CD14-positive monocyte (primary cell): ENCODE data around the gene ZBTB17. TPM values are rescaled to one million over a fixed set of nuclear protein-coding genes. Genes with fewer than 3 reads are reported as not detected.
A peak's percentile ranks its signal among the peaks of the same experiment; 100 is the strongest.

Experiments used
- DNase-seq, 3 donors: peaks; one replicate each; pipeline ENCODE4 v3.0.0-alpha.2; 2011 to 2022
- H2AFZ ChIP-seq: 2 replicates; pipeline ENCODE4 v1.6.0; 2012; ENCODE audit warnings: mild to moderate bottlenecking, low read depth, low read length, inconsistent platforms; ENCODE audit not compliant: insufficient read depth, poor library complexity, severe bottlenecking
- H3K27ac ChIP-seq, 2 donors: 1 replicate in 1 of 2; 2 replicates in 1 of 2; pipeline ENCODE4 v1.5.1; 2012 to 2013; ENCODE audit warnings: low read length in 2 of 2, control low read depth in 1 of 2, inconsistent platforms in 1 of 2, low read depth in 1 of 2, mild to moderate bottlenecking in 1 of 2
- H3K27me3 ChIP-seq, 2 donors: one replicate each; pipeline versions ENCODE4 v1.6.0 to v1.6.1; 2011 to 2013; ENCODE audit warnings: low read length in 2 of 2; ENCODE audit not compliant: control insufficient read depth in 2 of 2, insufficient read depth in 2 of 2
- H3K36me3 ChIP-seq, 2 donors: replicated peaks in 1 of 2; 1 replicate in 1 of 2; 2 replicates in 1 of 2; pipeline versions ENCODE4 v1.5.1 to v1.6.1; 2012 to 2013; ENCODE audit warnings: low read length in 2 of 2, control low read depth in 1 of 2, inconsistent platforms in 1 of 2, mild to moderate bottlenecking in 1 of 2; ENCODE audit not compliant: insufficient read depth in 2 of 2, control insufficient read depth in 1 of 2
- H3K4me1 ChIP-seq, 2 donors: 1 replicate in 1 of 2; 2 replicates in 1 of 2; pipeline versions ENCODE4 v1.5.1 to v1.6.1; 2012 to 2013; ENCODE audit warnings: low read length in 2 of 2, control low read depth in 1 of 2, inconsistent platforms in 1 of 2, mild to moderate bottlenecking in 1 of 2, moderate library complexity in 1 of 2; ENCODE audit not compliant: insufficient read depth in 2 of 2, control insufficient read depth in 1 of 2
- H3K4me2 ChIP-seq: replicated peaks from 2 replicates; pipeline ENCODE3; 2012; ENCODE audit warnings: low read length, moderate library complexity, mild to moderate bottlenecking; ENCODE audit not compliant: poor library complexity, severe bottlenecking; ENCODE audit errors: extremely low read depth
- H3K4me3 ChIP-seq, 3 experiments: fragments of 200-600 bp in 1 of 3; sonication (generic) in 1 of 3; replicated peaks in 1 of 3; 1 replicate in 2 of 3; 2 replicates in 1 of 3; pipeline ENCODE4 v1.5.1; 2011 to 2013; ENCODE audit warnings: low read length in 3 of 3, mild to moderate bottlenecking in 3 of 3, control low read depth in 2 of 3, low read depth in 2 of 3, inconsistent platforms in 1 of 3, moderate library complexity in 1 of 3
- H3K79me2 ChIP-seq: 2 replicates; pipeline ENCODE4 v1.6.0; 2012; ENCODE audit warnings: mild to moderate bottlenecking, control low read depth, inconsistent platforms, low read length, moderate library complexity; ENCODE audit not compliant: insufficient read depth
- H3K9ac ChIP-seq: 2 replicates; pipeline ENCODE4 v1.6.0; 2017; ENCODE audit warnings: low read length, mild to moderate bottlenecking; ENCODE audit not compliant: insufficient read depth, poor library complexity, severe bottlenecking
- H3K9me3 ChIP-seq, 2 donors: replicated peaks in 1 of 2; 1 replicate in 1 of 2; 2 replicates in 1 of 2; pipeline versions ENCODE4 v1.5.1 to v1.6.1; 2012 to 2013; ENCODE audit warnings: low read length in 2 of 2, control low read depth in 1 of 2; ENCODE audit not compliant: control insufficient read depth in 1 of 2, insufficient read depth in 1 of 2
- H4K20me1 ChIP-seq: 2 replicates; pipeline ENCODE4 v1.6.0; 2012; ENCODE audit warnings: mild to moderate bottlenecking, low read length, control low read depth, moderate library complexity; ENCODE audit not compliant: insufficient read depth
- H3K27ac Mint-ChIP-seq, 7 donors: one replicate each; pipeline ENCODE4 v1.8.0; 2020; ENCODE audit warnings: mild to moderate bottlenecking in 7 of 7, mixed read lengths in 7 of 7, moderate library complexity in 6 of 7, inconsistent platforms in 2 of 7
- H3K27me3 Mint-ChIP-seq, 3 donors: one replicate each; pipeline ENCODE4 v1.8.0; 2021 to 2022; ENCODE audit warnings: low read depth in 3 of 3, mild to moderate bottlenecking in 3 of 3, mixed read lengths in 3 of 3, moderate library complexity in 3 of 3, inconsistent platforms in 1 of 3
- H3K36me3 Mint-ChIP-seq, 2 donors: one replicate each; pipeline ENCODE4 v1.8.0; 2020; ENCODE audit warnings: mixed read lengths in 2 of 2, inconsistent platforms in 1 of 2, mild to moderate bottlenecking in 1 of 2
- H3K4me1 Mint-ChIP-seq: one replicate; pipeline ENCODE4 v1.8.0; 2020; ENCODE audit warnings: mild to moderate bottlenecking, mixed read lengths
- H3K4me3 Mint-ChIP-seq, 2 donors: one replicate each; pipeline ENCODE4 v1.8.0; 2020; ENCODE audit warnings: mild to moderate bottlenecking in 2 of 2, mixed read lengths in 2 of 2, moderate library complexity in 1 of 2
- H3K9me3 Mint-ChIP-seq, 7 donors: one replicate each; pipeline ENCODE4 v1.8.0; 2020 to 2022; ENCODE audit warnings: mixed read lengths in 7 of 7, mild to moderate bottlenecking in 6 of 7, moderate library complexity in 6 of 7, inconsistent platforms in 2 of 7
- CTCF ChIP-seq: fragments of 200-600 bp; IDR thresholded peaks from one replicate; pipeline ENCODE4 v1.8.0; 2022; ENCODE audit warnings: antibody characterized with exemption, mild to moderate bottlenecking
- WGBS: methylation state at CpG from one replicate; pipeline ENCODE4 v1.1.5; 2013; ENCODE audit warnings: missing lambda C conversion rate; ENCODE audit not compliant: insufficient coverage; 5-methylcytosine and 5-hydroxymethylcytosine counted together
- intact Hi-C, 2 donors: fragments of 100-400 bp; cut with micrococcal nuclease; formaldehyde crosslinking; loops; one replicate each; pipeline versions ENCODE4 v1.15.0 to v1.15.1; 2023
- polyA plus RNA-seq, 3 donors: library from polyadenylated mRNA; depleted of rRNA in 1 of 3; unstranded in 2 of 3; stranded (reverse) in 1 of 3; fragments of 300-500 nt in 2 of 3; fragments of >200 nt in 1 of 3; fragmentation: Illumina TruSeq in 2 of 3; gene quantifications; 1 replicate in 2 of 3; 2 replicates in 1 of 3; pipeline ENCODE4 v1.2.3, GENCODE V29; 2012 to 2021

ZBTB17 gene
- polyA plus RNA-seq, 3 donors, result 2.8 to 93.3 (median 7.6) TPM

GRCh38 chr1:15973772-15974171 lies 2.1 kb downstream of the ZBTB17 start:
- intact Hi-C loops, result loop anchor here in 1 of 2 donors (2.0 kb wide), 1 partner anchor 25 kb away; no protein-coding TSS in a partner anchor

GRCh38 chr1:15972409-15972808 lies 3.5 kb downstream of the ZBTB17 start:
- Histone ChIP-seq H3K27ac (no peak overlapping the region), H3K4me2 (no peak overlapping the region), H3K36me3 (peaks cover 33 to 53% of the 10 kb centered on the region in 2 donors), H3K9me3 (peaks cover 0 to 4% of the 10 kb centered on the region in 2 donors), H3K4me1 (peaks cover 9 to 11% of the 10 kb centered on the region in 2 donors), H2AFZ (no peak overlapping the region), H3K4me3 (no peak overlapping the region), H3K9ac (no peak overlapping the region), H3K27me3 (no peaks in the 10 kb centered on the region), H4K20me1 (peaks cover 47% of the 10 kb centered on the region), H3K79me2 (peaks cover 76% of the 10 kb centered on the region)
- intact Hi-C loops, result no loop called here
- no peak for TF ChIP-seq CTCF
- Mint-ChIP-seq H3K36me3 (peaks cover 39 to 55% of the 10 kb centered on the region in 2 donors), H3K9me3 (peaks cover 0 to 4% (median 1%) of the 10 kb centered on the region in 7 donors), H3K4me1 (peaks cover 25% of the 10 kb centered on the region), H3K4me3 (no peak overlapping the region), H3K27me3 (no peaks in the 10 kb centered on the region), H3K27ac (no peak overlapping the region)
- DNase-seq, result no peak
- 80% methylated on average over 1 of the region's 1 CpG for WGBS

More at GRCh38 chr1:15973772-15974171, 2.1 kb downstream of the ZBTB17 start:
- Histone ChIP-seq H3K4me1 (peaks cover 9 to 11% of the 10 kb centered on the region in 2 donors), H3K27ac (no peak overlapping the region), H3K36me3 (peaks cover 30 to 39% of the 10 kb centered on the region in 2 donors), H3K27me3 (no peaks in the 10 kb centered on the region), H3K79me2 (peaks cover 63% of the 10 kb centered on the region), H3K9me3 (peaks cover 0 to 4% of the 10 kb centered on the region in 2 donors), H3K9ac (no peak overlapping the region), H2AFZ (no peak overlapping the region), H3K4me3 (no peak overlapping the region), H3K4me2 (no peak overlapping the region), H4K20me1 (peaks cover 36% of the 10 kb centered on the region)
- H3K4me3 Mint-ChIP-seq, result no peak overlapping the region
- DNase-seq, result no peak
- H3K36me3 Mint-ChIP-seq, result peaks cover 30 to 44% of the 10 kb centered on the region in 2 donors
- peak overlapping the region in 1 of 7 donors; percentile 0 for H3K27ac Mint-ChIP-seq
- H3K4me1 Mint-ChIP-seq, result peaks cover 20% of the 10 kb centered on the region
- TF ChIP-seq CTCF, result no peak
- peaks cover 0 to 6% (median 1%) of the 10 kb centered on the region in 7 donors for H3K9me3 Mint-ChIP-seq
- H3K27me3 Mint-ChIP-seq, result no peaks in the 10 kb centered on the region
- 100% methylated on average over 2 of the region's 4 CpGs for WGBS
